Measurements from ENCODE around the gene MS4A12. TPM values are rescaled to one million over a fixed set of nuclear protein-coding genes. Genes with fewer than 3 reads are reported as not detected.

MS4A12 gene, protein sequence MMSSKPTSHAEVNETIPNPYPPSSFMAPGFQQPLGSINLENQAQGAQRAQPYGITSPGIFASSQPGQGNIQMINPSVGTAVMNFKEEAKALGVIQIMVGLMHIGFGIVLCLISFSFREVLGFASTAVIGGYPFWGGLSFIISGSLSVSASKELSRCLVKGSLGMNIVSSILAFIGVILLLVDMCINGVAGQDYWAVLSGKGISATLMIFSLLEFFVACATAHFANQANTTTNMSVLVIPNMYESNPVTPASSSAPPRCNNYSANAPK
- not detected for total RNA-seq

DNA sequence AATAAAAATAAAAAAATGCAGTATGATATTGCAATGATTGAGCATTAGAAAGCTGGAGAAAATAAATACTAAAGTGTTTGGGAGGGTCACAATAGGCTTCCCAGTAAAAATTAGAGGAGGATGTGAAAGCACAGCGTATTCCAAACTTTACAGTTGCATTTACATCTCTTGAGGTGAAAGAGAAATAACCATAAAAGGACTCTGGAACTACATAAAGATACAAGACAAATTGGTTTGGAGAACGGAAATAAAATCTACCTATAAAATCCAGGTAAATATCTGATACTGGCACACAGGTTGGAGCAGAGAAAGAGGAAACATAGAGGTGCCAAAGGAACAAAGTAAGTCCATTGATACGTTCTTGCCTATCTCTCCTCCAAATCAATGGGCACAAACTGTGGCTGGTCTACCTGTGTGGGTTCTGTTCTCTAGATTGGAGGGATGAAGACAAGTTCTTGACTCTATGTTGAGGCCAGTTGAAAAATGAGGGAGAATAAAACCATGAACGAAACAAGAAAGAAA lies at the start of gene MS4A12:
Gene MS4A12 (plus strand): TSS at position 291 of the 522 bp plus-strand sequence. CDS start 4,541 bp downstream, outside the sequence.

GRCh38 chr11:60455531-60456042 lies 37.0 kb upstream of the MS4A12 start, which contains the start of gene MS4A1:
TSS of gene MS4A1 (plus strand) at chr11:60455847. CDS start at chr11:60462375, 6,528 bp downstream.

GRCh38 chr11:60515144-60515855 lies 22.7 kb downstream of the MS4A12 start, which contains the start of gene MS4A13:
TSS of gene MS4A13 (plus strand) at chr11:60515392. CDS start at chr11:60518084, 2,692 bp downstream.

Other genes starting within 250 kb of the MS4A12 start
- gene MS4A4E, start 249.6 kb upstream of the MS4A12 start, total RNA-seq = 0.49 TPM
- 3.6 TPM for gene MS4A4A, start 212.1 kb upstream of the MS4A12 start, total RNA-seq
- not detected for gene MS4A6E, start 165.5 kb upstream of the MS4A12 start, total RNA-seq
- 8.8 TPM for gene MS4A7, start 114.2 kb upstream of the MS4A12 start, total RNA-seq
- not detected for gene MS4A14, start 96.3 kb upstream of the MS4A12 start, total RNA-seq
- gene MS4A5, start 63.2 kb upstream of the MS4A12 start, total RNA-seq = not detected
- gene MS4A1, start 36.9 kb upstream of the MS4A12 start, total RNA-seq = 0.93 TPM
- gene MS4A13, start 22.6 kb downstream of the MS4A12 start, total RNA-seq = not detected
- not detected for gene MS4A8, start 206.8 kb downstream of the MS4A12 start, total RNA-seq
- not detected for gene MS4A18, start 231.9 kb downstream of the MS4A12 start, total RNA-seq